Kidney (tissue), 14 donors: ENCODE measurements around the gene IFT88. TPM values are rescaled to one million over a fixed set of nuclear protein-coding genes. Genes with fewer than 3 reads are reported as not detected.

Experiments used
- DNase-seq, 5 donors: peaks; one replicate each; pipeline ENCODE4 v3.0.0-alpha.2; 2013 to 2020
- FAIRE-seq: peaks from 2 replicates; lab custom pipeline; 2012; peaks lifted over from hg19 to GRCh38; lab: Jason Lieb, UNC
- H3K27ac ChIP-seq, 2 donors: one replicate each; pipeline ENCODE4 v1.7.0; 2013; ENCODE audit warnings: low read depth in 2 of 2, low read length in 2 of 2, inconsistent platforms in 1 of 2
- H3K27me3 ChIP-seq: one replicate; pipeline ENCODE4 v1.7.1; 2013; ENCODE audit warnings: low read length, inconsistent platforms; ENCODE audit not compliant: control insufficient read depth, insufficient read depth
- H3K36me3 ChIP-seq, 3 donors: one replicate each; pipeline versions ENCODE4 v1.7.0 to v1.7.1; 2013; ENCODE audit warnings: low read length in 3 of 3, control low read depth in 1 of 3, inconsistent platforms in 1 of 3; ENCODE audit not compliant: insufficient read depth in 3 of 3, control insufficient read depth in 2 of 3
- H3K4me1 ChIP-seq, 3 donors: one replicate each; pipeline versions ENCODE4 v1.7.0 to v1.7.1; 2013; ENCODE audit warnings: low read length in 3 of 3, inconsistent platforms in 1 of 3, low read depth in 1 of 3; ENCODE audit not compliant: control insufficient read depth in 2 of 3, insufficient read depth in 2 of 3
- H3K4me3 ChIP-seq, 3 donors: one replicate each; pipeline versions ENCODE4 v1.7.0 to v1.8.1; 2013; ENCODE audit warnings: low read length in 3 of 3, control low read depth in 1 of 3, inconsistent platforms in 1 of 3
- H3K9ac ChIP-seq, 3 donors: one replicate each; pipeline versions ENCODE4 v1.7.0 to v1.7.1; 2013; ENCODE audit warnings: low read length in 3 of 3, control low read depth in 1 of 3, inconsistent platforms in 1 of 3
- H3K9me3 ChIP-seq, 3 donors: one replicate each; pipeline versions ENCODE4 v1.7.0 to v1.7.1; 2013; ENCODE audit warnings: low read length in 3 of 3, control low read depth in 1 of 3, inconsistent platforms in 1 of 3; ENCODE audit not compliant: control insufficient read depth in 2 of 3, insufficient read depth in 1 of 3
- CTCF ChIP-seq: IDR thresholded peaks from 3 replicates; pipeline ENCODE4 v1.5.1; 2012; ENCODE audit warnings: mild to moderate bottlenecking, moderate library complexity, borderline replicate concordance; ENCODE audit not compliant: insufficient read depth; ENCODE audit errors: extremely low read depth
- intact Hi-C: fragments of 100-400 bp; cut with DNase I; formaldehyde crosslinking; loops from one replicate; pipeline ENCODE4 v1.11.1; 2022
- polyA plus RNA-seq: library from polyadenylated mRNA; stranded (reverse); fragments of 350-450 nt; fragmentation: Illumina TruSeq; extraction: RNeasy Lipid Tissue Mini Kit (QIAGEN cat#74804); gene quantifications from one replicate; pipeline ENCODE4 v1.2.3, GENCODE V29; 2014; ENCODE audit warnings: low read depth, low replicate concordance; ENCODE audit not compliant: insufficient read depth
- total RNA-seq: library from RNA; stranded (reverse); fragmentation: NEBNext Ultra II Directional; extraction: Animal tissue kit (Norgen Biotek cat#: 25700); gene quantifications from one replicate; pipeline ENCODE4 v1.2.1, GENCODE V29; 2021
- donor health status: control.
- donor health status: control.
- donor health status: control.
- donor health status: control.
- donor health status: control.
- donor health status: DM: yes; HTN: yes; CAD: no.
- donor health status: Normal renal cell carcinoma (clear cell type).

Gene IFT88
- total and polyA plus RNA-seq, 2 donors from 2014 or later: 20.2 to 30.3 TPM

- H3K4me1 ChIP-seq: no peaks in the 10 kb centered on the region
- FAIRE-seq: no peak
- no peak overlapping the region for H3K27ac ChIP-seq
- no peaks in the 10 kb centered on the region for H3K27me3 ChIP-seq
- no peak for DNase-seq
- intact Hi-C loops: no loop called here
- H3K4me3 ChIP-seq: no peak overlapping the region
- H3K9ac ChIP-seq: no peak overlapping the region
- TF ChIP-seq CTCF: no peak
- peaks cover 0 to 18% (median 2%) of the 10 kb centered on the region in 3 donors for H3K36me3 ChIP-seq
- H3K9me3 ChIP-seq: no peaks in the 10 kb centered on the region
Measured at GRCh38 chr13:20637811-20638210, 70.9 kb downstream of the IFT88 start.

GRCh38 chr13:20647758-20648157 is 80.8 kb downstream of the IFT88 start:
- Histone ChIP-seq H3K9ac (no peak overlapping the region), H3K4me1 (no peaks in the 10 kb centered on the region), H3K27ac (no peak overlapping the region), H3K27me3 (no peaks in the 10 kb centered on the region), H3K4me3 (no peak overlapping the region), H3K36me3 (no peaks in the 10 kb centered on the region), H3K9me3 (no peaks in the 10 kb centered on the region)
- no peak for DNase-seq
- intact Hi-C loops: no loop called here
- FAIRE-seq: no peak
- no peak for TF ChIP-seq CTCF

GRCh38 chr13:20652946-20653345 is 86.0 kb downstream of the IFT88 start:
- no peak for TF ChIP-seq CTCF
- FAIRE-seq: no peak
- H3K27ac ChIP-seq: no peak overlapping the region

GRCh38 chr13:20654156-20654555 is 87.2 kb downstream of the IFT88 start:
- FAIRE-seq (no peak), DNase-seq (no peak)
- intact Hi-C loops: no loop called here
- no peaks in the 10 kb centered on the region for H3K4me1 ChIP-seq
- TF ChIP-seq CTCF: no peak
- no peak overlapping the region for H3K4me3 ChIP-seq
- no peak overlapping the region for H3K9ac ChIP-seq
- H3K27ac ChIP-seq: no peak overlapping the region
- no peaks in the 10 kb centered on the region for H3K9me3 ChIP-seq
- H3K36me3 ChIP-seq: peaks cover 0 to 3% (median 0%) of the 10 kb centered on the region in 3 donors
- no peaks in the 10 kb centered on the region for H3K27me3 ChIP-seq

More at GRCh38 chr13:20652946-20653345, 86.0 kb downstream of the IFT88 start:
- intact Hi-C loops: no loop called here
- H3K9ac ChIP-seq: no peak overlapping the region
- no peaks in the 10 kb centered on the region for H3K27me3 ChIP-seq
- H3K9me3 ChIP-seq: no peaks in the 10 kb centered on the region
- H3K4me3 ChIP-seq: no peak overlapping the region
- no peaks in the 10 kb centered on the region for H3K4me1 ChIP-seq
- no peak for DNase-seq
- no peaks in the 10 kb centered on the region for H3K36me3 ChIP-seq
